K562 (cell line): ENCODE results near the gene TMEM120B. TPM values are rescaled to one million over a fixed set of nuclear protein-coding genes. Genes with fewer than 3 reads are reported as not detected.

Experiments
- ERF ChIP-seq: fragments of 450-650 bp; formaldehyde crosslinking; IDR thresholded peaks from 2 replicates; pipeline ENCODE4 v1.4.0; 2020; ENCODE audit warnings: mild to moderate bottlenecking, mixed read lengths
- HBP1 ChIP-seq: fragments of 450-650 bp; formaldehyde crosslinking; IDR thresholded peaks from 2 replicates; pipeline ENCODE4 v1.4.0; 2022; ENCODE audit warnings: missing genetic modification characterization
- HDAC2 ChIP-seq: fragments of 450-650 bp; IDR thresholded peaks from 2 replicates; pipeline ENCODE4 v1.6.1; 2016; ENCODE audit warnings: mild to moderate bottlenecking
- HES1 ChIP-seq: fragments of 450-650 bp; IDR thresholded peaks from 2 replicates; pipeline ENCODE4 v1.6.1; 2016; ENCODE audit warnings: low read depth, mild to moderate bottlenecking, moderate library complexity
- HIVEP1 ChIP-seq: fragments of 250-450 bp; sonication (Bioruptor Pico); IDR thresholded peaks from 2 replicates; pipeline ENCODE4 v1.4.0; 2020; ENCODE audit warnings: mild to moderate bottlenecking
- KAT7 ChIP-seq: sonication (generic); formaldehyde crosslinking; IDR thresholded peaks from 2 replicates; pipeline ENCODE4 v1.8.0; 2022; ENCODE audit warnings: missing genetic modification reagents, mild to moderate bottlenecking, borderline replicate concordance
- MAZ ChIP-seq, 2 experiments: fragments of 450-650 bp in 1 of 2; sonication (generic) in 1 of 2; formaldehyde crosslinking; IDR thresholded peaks in 1 of 2; conservative IDR thresholded peaks in 1 of 2; 2 replicates each; pipeline versions ENCODE4 v1.4.0 to v1.5.0; 2020; ENCODE audit warnings: mild to moderate bottlenecking in 1 of 2, missing genetic modification reagents in 1 of 2
- NR2C1 ChIP-seq, 2 experiments: fragments of 450-650 bp; IDR thresholded peaks; 2 replicates each; pipeline ENCODE4 v1.6.1; 2017; ENCODE audit warnings: mild to moderate bottlenecking in 2 of 2, antibody characterized with exemption in 1 of 2, inconsistent platforms in 1 of 2, missing compliant biosample characterization in 1 of 2, missing genetic modification characterization in 1 of 2
- RERE ChIP-seq: sonication (generic); formaldehyde crosslinking; IDR thresholded peaks from 2 replicates; pipeline ENCODE4 v1.8.0; 2023; ENCODE audit warnings: missing genetic modification reagents, mild to moderate bottlenecking, borderline replicate concordance
- SMC3 ChIP-seq: conservative IDR thresholded peaks from 2 replicates; pipeline ENCODE4 v1.6.1; 2011; ENCODE audit warnings: low read depth, low read length, improper control_type of control experiment; ENCODE audit not compliant: insufficient read depth
- SUPT5H ChIP-seq: fragments of 450-650 bp; IDR thresholded peaks from 2 replicates; pipeline ENCODE4 v1.6.1; 2016
- TEAD2 ChIP-seq: fragments of 450-650 bp; IDR thresholded peaks from 2 replicates; pipeline ENCODE4 v1.6.1; 2016; ENCODE audit warnings: missing genetic modification characterization, control low read depth, missing compliant biosample characterization
- THAP12 ChIP-seq: fragments of 250-450 bp; sonication (Bioruptor Pico); IDR thresholded peaks from 2 replicates; pipeline ENCODE4 v1.9.0; 2021; ENCODE audit warnings: mild to moderate bottlenecking, inconsistent platforms
- ZBTB2 ChIP-seq: fragments of 450-650 bp; IDR thresholded peaks from 2 replicates; pipeline ENCODE4 v1.6.1; 2016; ENCODE audit warnings: antibody characterized with exemption
- polyA plus RNA-seq, 8 experiments: library from polyadenylated mRNA; depleted of rRNA in 4 of 8; stranded (reverse) in 5 of 8; unstranded in 3 of 8; fragments of >200 nt; fragmentation: Nextera tagmentation in 2 of 8; fragmentation: Illumina TruSeq in 1 of 8; extraction: Ambion mirVana in 2 of 8; extraction: Trizol in 1 of 8; gene quantifications; 2 replicates each; pipeline versions ENCODE4 v1.2.1 to v1.2.3, GENCODE V29; 2011 to 2014; ENCODE audit warnings: inconsistent platforms in 1 of 8, missing spikeins in 1 of 8
- total RNA-seq, 7 experiments: library from RNA; depleted of rRNA in 6 of 7; stranded (reverse); fragments of >200 nt in 6 of 7; fragmentation: Illumina TruSeq in 2 of 7; extraction: Trizol in 2 of 7; gene quantifications; 2 replicates each; pipeline versions ENCODE4 v1.2.1 to v1.2.3, GENCODE V29; 2011 to 2021; ENCODE audit warnings: low replicate concordance in 1 of 7

Gene TMEM120B
- total and polyA plus RNA-seq, 9 of the 15 experiments (the other 6 are each of a cell fraction or from before 2014, with no cell fraction given): 1.7 to 18.6 (median 7.4) TPM

GRCh38 chr12:121796855-121797751, 84.6 kb downstream of the TMEM120B start (continued):
- no peak for TF ChIP-seq TEAD2
- peak; percentile 85 to 95 for TF ChIP-seq MAZ (CRISPR knock-in tag; conservative IDR thresholded peaks at IDR 0.05 in 1 of 2, IDR thresholded peaks at IDR 0.05 in 1 of 2)
- no peak for TF ChIP-seq HES1
- peak; percentile 75; the same call in 1 of the 2 replicates for TF ChIP-seq NR2C1 (IDR thresholded peaks at IDR 0.05)
- peak; percentile 78 for TF ChIP-seq NR2C1 (tag; IDR thresholded peaks at IDR 0.05)
- peak; percentile 50; the same call in 1 of the 2 replicates for TF ChIP-seq ZBTB2
- TF ChIP-seq THAP12 (CRISPR knock-in tag): 0 out of 2 replicates have a peak, but pooled peaks have one; percentile 51
- peak; percentile 75; the same call in 1 of the 2 replicates for TF ChIP-seq HDAC2
- 0 out of 2 replicates have a peak, but pooled peaks have one; percentile 18 for TF ChIP-seq SMC3
- peak; percentile 91 for TF ChIP-seq ERF
- peak; percentile 75; the same call in 1 of the 2 replicates for TF ChIP-seq SUPT5H
- no peak for TF ChIP-seq HIVEP1 (CRISPR knock-in tag)
- peak; percentile 81; the same call in 1 of the 2 replicates for TF ChIP-seq KAT7 (CRISPR knock-in tag)
- TF ChIP-seq HBP1 (CRISPR knock-in tag): peak; percentile 20; the same call in 1 of the 2 replicates
- 0 out of 2 replicates have a peak, but pooled peaks have one; percentile 18 for TF ChIP-seq RERE
